WERI-Rb-1 (cell line): ENCODE measurements around the gene REEP3.

ENCODE experiments used
- DNase-seq: peaks from one replicate; pipeline ENCODE4 v3.0.0-alpha.2; 2020
- H3K27ac ChIP-seq: fragments of 250-450 bp; sonication (Bioruptor Pico); 2 replicates; pipeline ENCODE4 v1.5.1; 2020; ENCODE audit warnings: mild to moderate bottlenecking, moderate library complexity
- H3K27me3 ChIP-seq: fragments of 250-450 bp; sonication (Bioruptor Pico); 2 replicates; pipeline ENCODE4 v1.5.1; 2021; ENCODE audit warnings: mild to moderate bottlenecking, low read depth, moderate library complexity; ENCODE audit not compliant: insufficient read depth, severe bottlenecking
- H3K36me3 ChIP-seq: fragments of 250-450 bp; sonication (Bioruptor Pico); 2 replicates; pipeline ENCODE4 v1.5.1; 2020; ENCODE audit warnings: mild to moderate bottlenecking, moderate library complexity
- H3K4me3 ChIP-seq: 2 replicates; pipeline ENCODE4 v1.5.1; 2011; ENCODE audit warnings: low read depth, mild to moderate bottlenecking, control low read depth, low read length
- H3K9me3 ChIP-seq: fragments of 250-450 bp; sonication (Bioruptor Pico); 2 replicates; pipeline ENCODE4 v1.5.1; 2021; ENCODE audit warnings: mild to moderate bottlenecking, moderate library complexity; ENCODE audit not compliant: severe bottlenecking
- CTCF ChIP-seq: IDR thresholded peaks from 2 replicates; pipeline ENCODE4 v1.5.1; 2011; ENCODE audit warnings: low read depth, mild to moderate bottlenecking, control low read depth, inconsistent platforms, low read length

REEP3 gene

GRCh38 chr10:63636812-63637211, 115.6 kb downstream of the REEP3 start:
- Histone ChIP-seq H3K36me3 (no peaks in the 10 kb centered on the region), H3K27me3 (no peaks in the 10 kb centered on the region), H3K27ac (no peak overlapping the region), H3K9me3 (no peaks in the 10 kb centered on the region), H3K4me3 (no peak overlapping the region)
- DNase-seq = no peak
- no peak for TF ChIP-seq CTCF

GRCh38 chr10:63637901-63638327, 116.7 kb downstream of the REEP3 start:
- no peak for DNase-seq
- no peak for TF ChIP-seq CTCF

GRCh38 chr10:63641366-63641765, 120.2 kb downstream of the REEP3 start:
- no peak for DNase-seq
- H3K36me3 ChIP-seq = no peaks in the 10 kb centered on the region
- no peak for TF ChIP-seq CTCF
- no peaks in the 10 kb centered on the region for H3K27me3 ChIP-seq
- H3K9me3 ChIP-seq = no peaks in the 10 kb centered on the region
- H3K27ac ChIP-seq = no peak overlapping the region
- H3K4me3 ChIP-seq = no peak overlapping the region

More at GRCh38 chr10:63637901-63638327, 116.7 kb downstream of the REEP3 start:
- Histone ChIP-seq H3K9me3 (no peaks in the 10 kb centered on the region), H3K36me3 (no peaks in the 10 kb centered on the region), H3K4me3 (no peak overlapping the region), H3K27ac (no peak overlapping the region), H3K27me3 (no peaks in the 10 kb centered on the region)

- no peak for TF ChIP-seq CTCF
- Histone ChIP-seq H3K27ac (no peak overlapping the region), H3K27me3 (no peaks in the 10 kb centered on the region), H3K4me3 (no peak overlapping the region), H3K36me3 (no peaks in the 10 kb centered on the region), H3K9me3 (no peaks in the 10 kb centered on the region)
- DNase-seq = no peak
Observed at GRCh38 chr10:63641799-63642198, 120.6 kb downstream of the REEP3 start.

- Histone ChIP-seq H3K27me3 (no peaks in the 10 kb centered on the region), H3K9me3 (no peaks in the 10 kb centered on the region), H3K27ac (no peak overlapping the region), H3K4me3 (no peak overlapping the region), H3K36me3 (no peaks in the 10 kb centered on the region)
- no peak for DNase-seq
- no peak for TF ChIP-seq CTCF
Observed at GRCh38 chr10:63642808-63643207, 121.6 kb downstream of the REEP3 start.

- Histone ChIP-seq H3K27me3 (no peaks in the 10 kb centered on the region), H3K27ac (no peak overlapping the region), H3K36me3 (no peaks in the 10 kb centered on the region), H3K9me3 (no peaks in the 10 kb centered on the region), H3K4me3 (no peak overlapping the region)
- TF ChIP-seq CTCF = no peak
- DNase-seq = no peak
Observed at GRCh38 chr10:63644418-63645142, 123.4 kb downstream of the REEP3 start.
